NCI-H1417 treated with DMSO at 0.1 percent for 48 hours (cell line): Measurements from ENCODE around the gene SIK3.

Source experiments
- DNase-seq: peaks from one replicate; lab custom pipeline; 2025; lab: John Stamatoyannopoulos, UW

The SIK3 gene

GRCh38 chr11:116930586-116930985, 167.6 kb downstream of the SIK3 start:
- DNase-seq: no peak

- DNase-seq: no peak
Observed at GRCh38 chr11:116930177-116930576, 168.1 kb downstream of the SIK3 start.

GRCh38 chr11:116929414-116930090, 168.7 kb downstream of the SIK3 start:
- no peak for DNase-seq

DNA sequence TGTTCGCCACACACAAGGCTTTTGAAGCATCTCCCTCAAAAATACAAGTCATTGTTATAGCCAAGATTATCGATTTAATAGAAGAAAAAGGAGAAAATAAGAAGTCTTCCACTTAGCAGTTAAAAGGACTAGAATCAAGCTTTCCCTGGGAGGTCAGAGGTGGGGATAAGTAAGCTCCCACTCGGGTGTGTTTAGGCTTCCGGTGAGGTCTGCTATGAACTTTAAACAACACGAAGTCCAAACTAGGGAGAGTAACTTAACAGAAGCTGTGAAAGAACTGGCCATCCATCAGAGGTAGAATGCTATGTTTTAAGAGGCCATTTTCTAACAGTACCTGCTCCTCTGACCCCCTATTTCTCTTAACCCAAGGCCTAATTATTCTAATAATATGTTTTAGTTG, 169.4 kb downstream of the SIK3 start:
- DNase-seq: no peak

- no peak for DNase-seq
Observed at GRCh38 chr11:116928102-116928777, 170.0 kb downstream of the SIK3 start.

GRCh38 chr11:116927163-116927974, 170.9 kb downstream of the SIK3 start:
- DNase-seq: no peak

- DNase-seq: no peak
Observed at GRCh38 chr11:116925050-116925449, 173.2 kb downstream of the SIK3 start.

- no peak for DNase-seq
Observed at GRCh38 chr11:116918925-116919655, 179.1 kb downstream of the SIK3 start.

- DNase-seq: no peak
Observed at GRCh38 chr11:116917632-116918031, 180.6 kb downstream of the SIK3 start.

GRCh38 chr11:116916886-116917285, 181.3 kb downstream of the SIK3 start:
- DNase-seq: no peak

DNA sequence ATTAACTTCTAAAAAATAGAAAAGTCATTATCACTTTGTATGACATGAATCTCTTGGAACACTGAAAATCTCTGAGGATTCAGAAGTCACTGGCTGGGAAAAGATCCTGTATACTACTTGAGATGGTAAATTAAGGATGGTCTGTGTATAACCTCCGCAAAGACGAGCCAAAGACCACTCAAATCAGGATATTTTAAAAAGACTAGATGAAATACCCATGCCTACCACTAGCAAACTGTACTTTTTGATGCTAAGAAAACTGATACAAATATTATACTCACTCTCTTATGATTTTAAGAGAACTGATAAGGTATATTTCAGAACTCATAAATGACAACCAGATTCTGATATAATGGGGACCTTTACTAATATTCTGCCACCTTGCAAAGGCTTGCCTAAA, 182.2 kb downstream of the SIK3 start:
- no peak for DNase-seq

DNA sequence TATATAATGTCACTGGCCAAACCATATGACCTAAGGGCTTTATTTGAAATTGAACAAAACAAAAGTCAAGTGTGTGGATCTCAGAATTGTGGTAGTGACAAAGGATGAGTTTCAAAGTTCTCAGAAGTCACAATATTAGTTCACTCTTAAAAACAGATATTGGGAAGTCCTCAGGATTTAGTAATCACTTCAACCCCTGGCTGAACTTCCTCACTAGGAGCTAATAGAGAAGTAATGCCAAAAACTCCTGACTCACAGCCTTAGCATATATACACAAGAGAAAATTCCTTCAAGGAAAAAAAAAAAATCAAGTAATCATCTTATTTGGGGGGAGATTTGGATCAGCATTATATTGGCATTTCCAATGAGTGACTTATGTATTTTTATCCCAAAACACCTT, 185.2 kb downstream of the SIK3 start:
- DNase-seq: no peak

GRCh38 chr11:116911976-116912734, 186.1 kb downstream of the SIK3 start:
- DNase-seq: no peak

DNA sequence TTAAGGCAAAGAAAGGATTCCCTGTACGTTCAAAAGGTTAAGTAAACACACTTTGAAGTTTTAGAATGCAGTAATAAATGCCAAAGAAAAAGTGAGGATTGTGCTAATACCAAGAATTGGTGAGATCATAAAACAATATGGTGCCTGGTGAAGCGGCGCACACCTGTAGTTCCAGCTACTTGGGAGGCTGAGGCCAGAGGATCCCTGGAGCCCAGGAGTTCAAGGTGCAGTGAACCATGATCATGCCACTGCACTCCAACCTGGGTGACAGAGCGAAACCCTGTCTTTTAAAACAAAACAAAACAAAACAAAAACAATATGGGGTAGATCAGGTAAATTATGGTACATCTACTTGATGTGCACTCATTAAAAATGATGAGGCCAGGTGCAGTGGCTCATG, 187.4 kb downstream of the SIK3 start:
- DNase-seq: no peak

- DNase-seq: no peak
Observed at GRCh38 chr11:116910378-116910777, 187.8 kb downstream of the SIK3 start.

GRCh38 chr11:116909245-116909644, 189.0 kb downstream of the SIK3 start:
- no peak for DNase-seq

GRCh38 chr11:116906479-116906878, 191.7 kb downstream of the SIK3 start:
- no peak for DNase-seq

GRCh38 chr11:116903090-116903489, 195.1 kb downstream of the SIK3 start:
- DNase-seq: no peak

DNA sequence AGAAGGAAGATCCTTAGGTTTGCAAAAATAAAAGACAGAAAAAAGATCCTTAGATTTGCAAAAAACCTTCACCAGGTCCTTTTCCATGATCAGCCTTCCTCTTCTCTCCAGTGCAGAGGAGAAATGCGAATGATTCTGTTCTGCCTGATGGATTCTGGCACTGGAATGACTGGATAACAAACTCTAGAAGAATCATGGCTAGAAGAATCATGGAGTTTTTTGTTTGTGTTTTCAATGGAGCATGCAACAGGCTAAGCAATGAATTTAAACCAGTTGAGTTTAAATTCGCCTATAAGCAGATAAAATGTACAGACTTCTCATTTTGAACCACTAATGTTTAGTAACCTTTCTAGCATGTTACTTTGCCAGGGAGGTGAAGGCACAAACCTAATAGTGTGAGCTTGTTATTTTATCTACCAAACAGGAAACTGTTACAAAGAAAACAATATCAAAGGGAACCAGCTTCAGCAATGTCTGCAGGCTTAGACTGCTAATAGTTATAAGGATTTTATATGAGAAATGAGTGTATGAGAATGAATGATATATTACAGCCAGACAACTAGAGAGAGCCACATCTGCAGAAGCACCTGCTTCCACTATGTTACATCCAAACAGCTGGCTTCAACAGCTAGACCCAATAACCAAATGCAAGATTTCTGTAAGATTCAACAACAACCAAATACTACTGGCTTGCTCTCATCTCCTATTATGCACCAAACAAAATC, 196.1 kb downstream of the SIK3 start:
- no peak for DNase-seq

GRCh38 chr11:116901211-116901610, 197.0 kb downstream of the SIK3 start:
- no peak for DNase-seq

DNA sequence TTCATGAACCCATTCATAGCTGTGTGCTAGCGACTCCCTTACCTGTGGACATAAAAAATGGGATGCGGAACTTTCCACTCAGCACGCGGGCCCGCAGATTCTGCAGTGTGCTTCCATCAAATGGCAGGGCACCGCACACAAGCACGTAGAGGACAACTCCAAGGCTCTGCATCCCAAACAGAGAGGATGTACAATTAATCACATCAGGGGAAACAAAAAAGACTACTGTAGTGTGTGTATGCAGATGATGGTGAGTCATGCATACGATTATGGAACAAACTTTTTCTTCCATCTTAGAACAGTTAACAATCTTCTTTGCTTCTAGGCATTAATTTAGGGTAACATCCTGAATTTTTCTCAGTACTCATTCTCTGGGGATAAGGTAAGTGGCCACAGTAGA, 202.0 kb downstream of the SIK3 start:
- DNase-seq: no peak
